ENCODE results near the gene LGR4.
A peak's percentile ranks its signal among the peaks of the same experiment; 100 is the strongest.

Gene LGR4

DNA sequence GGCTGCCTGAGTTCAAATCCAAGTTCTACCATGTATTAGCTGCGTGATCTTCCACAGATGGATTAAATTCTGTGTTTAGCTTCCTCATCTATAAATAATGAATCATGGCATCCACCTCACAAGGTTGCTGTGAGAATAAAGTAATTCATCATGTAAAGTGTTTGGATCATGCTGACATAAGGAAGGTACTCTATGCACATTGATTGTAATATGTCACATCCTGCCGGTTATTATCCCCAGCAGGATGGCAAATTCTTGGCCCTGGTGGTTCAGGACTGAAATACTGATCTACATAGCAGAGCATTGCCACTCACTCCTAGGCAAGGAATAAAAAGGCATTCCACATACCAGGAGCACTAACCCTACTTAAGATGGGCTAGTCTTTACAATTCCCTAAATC, 40.8 kb downstream of the LGR4 start:
- DNase-seq, result no peak

DNA sequence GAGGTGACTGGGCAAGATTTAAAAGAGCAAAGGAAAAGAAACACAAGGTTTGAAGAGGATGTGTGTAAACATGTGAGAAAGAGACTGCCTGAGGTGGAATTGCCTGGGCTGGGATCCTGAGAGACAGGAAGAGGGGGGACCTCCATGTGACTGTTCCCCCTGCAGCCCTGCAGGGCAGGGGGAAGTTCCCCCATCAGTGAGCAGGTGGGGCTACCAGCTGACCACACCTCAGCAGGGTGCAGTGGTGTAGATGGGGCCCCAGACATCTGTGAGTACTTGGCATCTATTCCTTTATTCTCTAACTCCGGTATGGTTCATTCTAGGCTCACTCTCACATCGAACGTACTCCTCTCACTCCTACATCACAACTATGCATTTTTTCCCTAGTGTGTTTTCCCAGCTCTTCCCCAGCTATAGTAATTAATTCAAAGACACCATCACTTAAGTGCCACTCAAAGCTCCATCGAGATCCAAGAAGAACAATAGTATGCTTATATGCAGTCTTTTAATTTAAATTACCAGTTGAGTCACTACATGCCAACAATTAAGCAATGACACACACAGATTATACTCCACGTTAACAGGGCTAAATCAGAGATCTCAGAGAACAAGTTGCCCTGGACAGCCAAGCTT, 42.7 kb downstream of the LGR4 start:
- DNase-seq, result no peak

DNA sequence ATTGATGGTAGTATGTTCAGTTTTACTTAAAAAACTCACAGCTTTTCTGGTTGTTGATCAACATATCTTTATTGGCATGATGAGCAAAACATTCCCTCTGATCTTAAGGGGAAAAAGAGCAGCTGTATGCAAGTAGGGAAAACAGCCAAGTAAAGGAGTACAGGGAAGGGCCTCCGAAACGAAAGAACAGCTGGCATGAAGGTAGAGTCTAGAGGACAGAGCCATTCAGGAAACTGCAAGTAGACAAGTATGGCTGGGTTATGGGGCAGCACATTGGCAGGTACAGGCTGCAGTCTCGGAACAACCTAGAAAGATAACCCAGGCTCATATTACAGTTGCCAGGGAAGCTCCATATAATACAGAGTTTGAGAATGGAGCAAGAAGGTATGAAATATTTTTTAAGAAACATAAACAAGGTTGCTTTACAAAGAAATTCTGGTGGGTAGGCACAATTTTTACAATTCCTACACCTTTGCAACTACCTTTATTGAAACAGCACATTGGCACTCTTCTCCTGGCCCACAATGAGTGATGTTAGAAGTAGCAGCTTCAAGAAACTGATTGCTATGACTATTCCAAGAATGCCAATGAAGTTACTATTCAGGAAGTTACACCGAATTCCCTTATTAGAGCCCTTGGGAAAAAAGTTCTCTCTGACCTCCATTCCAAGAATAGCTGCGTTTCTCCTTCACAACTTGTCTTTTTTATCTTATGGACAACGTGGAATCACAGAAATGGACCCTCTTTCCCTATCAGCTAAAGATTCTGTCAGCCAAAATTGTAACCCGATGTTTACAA, 45.2 kb downstream of the LGR4 start:
- DNase-seq, result no peak

GRCh38 chr11:27425814-27426213, 46.8 kb downstream of the LGR4 start:
- DNase-seq, result no peak

DNA sequence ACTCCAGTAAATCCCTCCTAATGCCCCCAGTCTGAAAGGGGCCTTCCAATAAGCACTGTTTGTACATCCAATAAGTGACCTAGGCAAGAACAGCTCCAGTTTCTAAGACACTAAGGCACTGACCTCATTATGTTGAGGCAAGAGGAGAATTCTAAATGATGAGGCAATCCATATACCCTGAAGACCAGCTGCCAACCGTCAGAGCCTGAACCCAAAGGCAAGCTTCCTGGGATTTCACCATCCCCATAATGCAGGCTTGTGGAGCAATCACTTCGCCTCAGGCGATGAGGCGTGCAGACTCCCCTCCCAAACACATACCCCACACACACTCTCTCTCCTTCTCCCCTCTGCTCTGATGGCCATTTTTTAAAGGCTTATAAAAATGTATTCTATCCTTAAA, 49.5 kb downstream of the LGR4 start:
- DNase-seq, result peak in 1 of 56 donors; percentile 11

GRCh38 chr11:27421819-27422494, 50.6 kb downstream of the LGR4 start:
- DNase-seq, result no peak

- DNase-seq, result no peak
These were observed 51.6 kb downstream of the LGR4 start for GRCh38 chr11:27420722-27421572.

DNA sequence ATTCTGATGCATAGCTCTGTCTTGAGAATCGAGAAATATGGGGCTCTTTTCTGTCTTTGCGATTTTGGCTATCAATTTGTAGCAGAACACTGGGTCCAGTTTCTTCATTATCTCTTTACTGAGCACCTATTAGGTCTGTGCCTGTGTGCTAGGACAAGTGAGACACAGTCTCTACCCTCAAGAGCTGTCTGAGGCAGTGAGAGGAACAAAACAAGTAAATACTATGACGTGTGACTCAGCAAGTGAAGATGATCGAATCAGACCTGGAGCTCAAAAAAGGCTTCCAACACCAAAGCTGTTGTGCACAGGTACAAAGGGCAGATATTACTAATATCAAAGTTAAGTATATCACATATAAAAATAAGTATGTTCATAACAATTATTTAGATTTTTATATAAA, 52.4 kb downstream of the LGR4 start:
- no peak for DNase-seq

DNA sequence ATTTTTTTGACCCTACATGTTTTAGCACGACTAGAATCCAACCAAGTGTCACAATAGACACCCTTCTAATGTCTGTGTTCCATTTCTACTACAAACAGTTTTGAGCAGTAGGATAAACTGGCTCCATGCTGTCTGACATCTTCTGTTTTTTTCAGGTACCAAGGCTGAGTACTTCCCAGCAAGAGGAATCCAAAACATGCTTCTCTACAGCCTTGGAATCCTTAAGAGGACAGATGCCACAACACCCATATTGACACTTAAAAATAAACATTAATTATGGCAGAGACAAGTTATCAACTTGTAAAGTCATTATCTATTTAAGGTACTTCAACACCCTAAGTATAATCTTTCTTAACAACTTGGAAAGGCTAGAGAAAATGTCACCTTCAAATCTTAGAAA, 54.2 kb downstream of the LGR4 start:
- no peak for DNase-seq

DNA sequence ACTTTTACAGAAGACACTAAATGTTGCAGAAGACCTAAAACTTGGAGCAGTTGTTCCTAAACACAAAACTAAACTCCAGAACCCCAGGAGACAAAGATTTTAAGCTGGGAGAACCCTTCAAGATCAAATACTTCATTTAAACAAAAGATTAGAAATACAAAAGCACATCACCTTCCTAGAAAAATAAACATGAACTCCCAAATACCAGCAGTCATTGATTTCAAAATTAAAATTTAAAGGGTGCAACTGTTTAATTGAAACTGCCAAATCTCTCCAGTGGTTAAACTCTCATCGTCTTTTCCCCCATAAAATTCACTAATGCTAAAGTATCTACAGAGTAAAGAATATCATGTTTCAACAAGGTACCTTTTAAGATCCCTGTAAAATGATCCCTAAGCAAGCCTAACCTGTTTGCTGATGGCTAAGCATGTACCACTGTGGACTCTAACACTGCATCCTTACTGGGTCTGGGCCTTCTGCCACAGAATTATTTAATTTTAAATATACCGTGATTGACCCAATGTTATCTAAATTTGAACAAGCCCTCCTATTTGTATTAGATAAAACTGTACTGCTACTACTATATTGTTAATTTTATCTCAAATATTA, 55.9 kb downstream of the LGR4 start:
- DNase-seq, result no peak

DNA sequence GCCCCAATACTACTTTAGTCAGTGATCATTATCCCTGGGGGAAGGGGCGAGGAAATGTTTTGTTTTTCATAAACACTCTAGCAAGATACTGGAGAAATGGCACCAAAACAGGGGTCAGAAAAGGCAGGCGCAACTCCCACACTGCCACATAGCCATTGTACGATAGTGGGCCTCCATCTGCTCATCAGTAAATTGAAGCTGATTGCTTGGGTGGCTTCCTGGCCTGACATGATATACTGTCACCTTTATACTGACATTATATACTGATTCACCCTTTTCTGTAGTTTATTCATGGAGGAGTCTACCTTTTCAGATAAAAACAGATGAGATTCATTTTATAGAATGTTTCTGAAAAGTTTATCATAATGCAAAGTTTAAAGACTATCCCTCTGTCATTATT, 57.9 kb downstream of the LGR4 start:
- no peak for DNase-seq

- DNase-seq, result no peak
These were observed 59.4 kb downstream of the LGR4 start for GRCh38 chr11:27413218-27413617.

DNA sequence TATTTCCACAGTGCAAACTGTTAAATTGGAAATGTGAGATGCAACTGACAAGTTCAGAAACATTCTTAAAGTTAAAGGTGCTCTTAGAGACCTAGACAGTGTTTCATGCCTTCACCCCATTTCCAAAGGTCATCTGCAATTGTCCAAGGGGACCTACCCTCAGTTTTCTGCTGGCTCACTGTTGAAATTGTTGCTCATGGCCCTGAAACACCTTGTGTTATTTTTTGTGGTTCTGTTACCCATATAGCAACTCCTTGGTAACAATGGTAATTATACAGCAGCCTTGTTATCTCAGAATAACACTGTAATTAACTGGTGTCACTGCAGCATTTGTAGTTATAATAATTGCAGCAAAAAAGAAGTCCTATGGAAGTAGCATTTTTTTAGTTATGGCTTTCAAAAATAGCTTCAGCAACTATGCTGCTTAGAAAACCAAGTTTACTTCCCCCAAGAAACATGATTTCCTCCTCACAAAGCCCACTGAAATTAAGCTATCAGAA, 60.3 kb downstream of the LGR4 start:
- DNase-seq, result no peak

DNA sequence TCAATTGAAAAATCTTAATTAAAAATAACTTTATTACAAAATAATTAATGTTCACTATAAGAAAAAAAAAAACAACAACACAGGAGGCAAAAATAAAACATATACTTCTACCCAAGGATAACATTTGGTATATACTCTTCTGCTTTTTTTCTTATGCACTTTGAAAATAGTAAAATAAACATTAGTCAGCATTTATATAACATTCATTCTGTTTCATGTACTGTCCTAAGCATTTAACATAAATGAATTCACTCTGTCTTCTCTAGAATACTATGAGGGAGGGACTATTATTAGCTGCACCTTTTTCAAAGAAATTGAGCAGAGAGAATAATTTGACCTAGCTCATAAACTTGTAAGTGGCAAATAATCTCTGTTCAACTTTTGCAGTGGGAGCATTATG, 61.3 kb downstream of the LGR4 start:
- DNase-seq, result no peak

GRCh38 chr11:27410272-27410671, 62.3 kb downstream of the LGR4 start:
- DNase-seq, result no peak

- DNase-seq, result no peak
These were observed 62.8 kb downstream of the LGR4 start for GRCh38 chr11:27409742-27410141.

DNA sequence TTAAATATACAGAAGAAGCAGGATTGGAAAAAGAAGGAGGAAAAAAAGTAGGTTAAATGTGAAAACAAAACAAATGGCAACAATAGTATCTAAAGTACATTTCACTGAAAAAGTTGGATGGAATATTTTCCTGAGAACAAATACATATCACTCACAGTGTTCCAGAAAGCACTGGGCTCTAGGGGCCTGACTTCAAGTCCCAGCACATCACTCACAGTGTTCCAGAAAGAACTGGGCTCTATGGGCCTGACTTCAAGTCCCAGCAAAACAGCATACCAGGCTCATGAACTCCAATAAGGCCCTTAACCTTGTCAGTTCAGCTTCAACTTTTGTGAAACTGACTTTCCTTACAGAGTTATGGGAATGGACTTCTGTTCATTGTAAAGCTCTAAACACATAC, 63.5 kb downstream of the LGR4 start:
- DNase-seq, result no peak

DNA sequence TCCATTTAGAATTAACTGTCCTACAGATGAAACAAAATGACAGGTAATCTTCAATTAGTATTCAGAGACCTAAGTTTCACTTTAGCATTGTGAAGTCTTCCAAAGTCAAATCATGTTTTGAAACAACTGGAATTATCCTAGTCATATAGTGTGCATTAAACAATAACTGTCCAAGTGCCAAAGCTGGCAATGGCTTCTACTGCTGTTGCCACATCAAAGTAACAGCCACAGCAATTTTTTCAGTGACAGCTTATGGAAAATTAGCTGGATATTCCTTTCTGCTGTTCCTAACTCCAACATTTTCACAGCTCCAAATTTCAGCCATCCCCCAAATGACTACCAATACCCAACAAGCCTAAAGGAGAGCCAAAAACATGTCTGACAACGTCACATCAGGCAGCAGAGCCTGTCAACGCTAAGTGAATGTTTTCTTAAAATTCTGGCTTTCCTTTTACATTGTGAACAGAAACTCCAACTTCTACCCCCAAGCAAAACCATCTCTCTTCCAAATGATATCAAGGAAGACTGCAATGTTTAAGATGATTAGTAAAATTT, 64.3 kb downstream of the LGR4 start:
- DNase-seq, result no peak

DNA sequence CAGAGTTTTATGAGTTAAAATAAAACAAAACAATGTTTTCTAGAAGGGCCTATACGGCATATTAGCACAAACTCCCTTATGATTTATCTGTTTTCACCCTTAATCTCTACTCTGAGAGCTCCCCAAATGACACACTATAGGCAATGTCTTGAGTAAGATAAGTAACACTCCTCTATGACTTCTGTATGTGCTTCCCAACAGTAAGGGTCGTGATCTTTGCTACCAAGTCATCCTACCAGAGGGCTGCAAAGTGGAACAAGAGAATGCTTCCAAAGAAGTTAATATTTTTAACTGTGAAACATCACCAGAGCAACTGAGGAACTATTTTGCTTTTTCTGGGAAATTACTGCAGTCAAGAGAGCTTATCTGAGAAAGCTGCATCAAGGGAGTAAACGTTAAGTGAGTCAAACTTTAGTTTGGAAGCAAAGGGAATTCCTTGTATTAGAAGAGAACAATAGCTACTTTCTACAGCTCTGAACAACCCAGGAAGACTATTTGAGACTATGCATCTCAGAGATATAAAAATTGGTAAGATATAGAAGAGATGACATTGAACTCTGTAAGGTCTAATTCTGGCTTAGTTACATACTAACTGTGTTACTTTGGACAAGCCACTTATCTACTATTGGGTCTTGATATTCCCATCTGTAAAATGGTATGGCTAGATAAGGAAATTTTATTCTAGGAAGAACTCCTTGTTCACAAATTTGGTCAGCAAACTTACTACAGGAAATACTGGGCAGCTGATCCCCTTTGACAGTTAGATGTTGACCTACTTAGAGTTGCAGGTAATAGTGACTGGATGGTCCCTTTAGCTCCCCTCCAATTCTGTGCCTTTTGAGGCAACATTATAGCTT, 65.9 kb downstream of the LGR4 start:
- DNase-seq, result no peak

DNA sequence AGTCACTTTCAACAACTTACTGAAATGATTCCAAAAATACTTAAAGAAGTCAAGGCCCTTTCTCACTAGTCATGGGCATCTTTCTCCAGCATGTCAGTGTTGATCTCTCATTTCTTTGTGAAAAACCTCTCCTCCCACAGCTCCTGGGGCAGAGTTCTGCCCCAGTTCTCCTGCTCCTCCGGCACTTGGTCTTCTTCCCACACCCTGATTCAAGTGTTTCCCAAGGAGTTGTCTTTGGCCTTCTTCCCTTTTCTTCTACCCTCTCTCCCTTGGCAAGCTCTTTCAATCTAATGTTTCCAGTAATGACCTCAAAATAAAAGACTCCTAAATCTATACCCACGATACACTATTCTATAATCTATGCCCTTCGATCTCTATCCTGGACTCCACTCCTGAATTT, 67.5 kb downstream of the LGR4 start:
- DNase-seq, result peak in 3 of 56 donors; percentile 7 to 14 (median 8)
